NCI-H1105 (cell line): ENCODE measurements around the gene WFDC2.

Experiments used
- DNase-seq: peaks from one replicate; lab custom pipeline; 2025; lab: John Stamatoyannopoulos, UW

WFDC2 gene

GRCh38 chr20:45497971-45498494 is 28.5 kb downstream of the WFDC2 start:
- DNase-seq: no peak

GRCh38 chr20:45500022-45500421 is 30.5 kb downstream of the WFDC2 start:
- no peak for DNase-seq

GRCh38 chr20:45501600-45501999 is 32.0 kb downstream of the WFDC2 start:
- no peak for DNase-seq

DNA sequence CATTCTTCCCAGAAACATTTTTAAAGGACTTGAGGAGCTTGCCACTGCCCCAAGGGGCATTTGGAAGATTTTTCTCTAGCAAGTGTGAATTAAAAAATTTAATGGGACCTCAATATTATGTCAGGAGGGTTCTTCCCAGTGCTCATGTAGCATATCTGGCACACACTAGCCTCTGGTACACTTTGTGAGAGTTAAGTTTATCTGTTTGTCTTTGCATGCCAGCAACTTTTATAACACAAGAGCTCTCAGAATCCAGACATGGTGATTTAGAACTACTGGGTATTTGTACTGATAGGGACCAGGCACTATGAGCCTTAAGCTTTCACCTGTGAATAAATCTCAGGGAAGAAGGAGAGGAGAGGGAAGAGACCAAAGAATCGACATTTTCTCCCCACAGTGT is 33.0 kb downstream of the WFDC2 start:
- DNase-seq: no peak

- DNase-seq: no peak
Observed at GRCh38 chr20:45503403-45503802, 33.9 kb downstream of the WFDC2 start.

DNA sequence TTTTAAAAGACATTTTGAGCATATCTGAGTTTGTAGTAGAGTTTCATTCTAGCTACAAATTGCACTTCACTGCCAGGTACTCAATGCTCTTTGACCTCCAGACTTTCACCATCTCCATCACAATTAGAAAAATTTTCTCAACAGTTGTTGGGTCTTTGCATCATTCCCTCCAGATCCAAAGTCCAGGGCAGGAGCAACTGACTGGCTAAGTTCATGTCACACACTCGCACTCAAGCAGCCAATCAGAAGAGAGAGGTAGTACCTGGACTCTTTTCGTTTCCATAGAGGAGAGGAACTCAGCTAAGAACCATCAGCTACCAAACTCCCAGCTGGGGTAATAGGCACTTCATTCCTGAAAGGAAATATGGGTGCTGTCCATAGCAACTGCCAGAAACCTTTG is 36.8 kb downstream of the WFDC2 start:
- no peak for DNase-seq

DNA sequence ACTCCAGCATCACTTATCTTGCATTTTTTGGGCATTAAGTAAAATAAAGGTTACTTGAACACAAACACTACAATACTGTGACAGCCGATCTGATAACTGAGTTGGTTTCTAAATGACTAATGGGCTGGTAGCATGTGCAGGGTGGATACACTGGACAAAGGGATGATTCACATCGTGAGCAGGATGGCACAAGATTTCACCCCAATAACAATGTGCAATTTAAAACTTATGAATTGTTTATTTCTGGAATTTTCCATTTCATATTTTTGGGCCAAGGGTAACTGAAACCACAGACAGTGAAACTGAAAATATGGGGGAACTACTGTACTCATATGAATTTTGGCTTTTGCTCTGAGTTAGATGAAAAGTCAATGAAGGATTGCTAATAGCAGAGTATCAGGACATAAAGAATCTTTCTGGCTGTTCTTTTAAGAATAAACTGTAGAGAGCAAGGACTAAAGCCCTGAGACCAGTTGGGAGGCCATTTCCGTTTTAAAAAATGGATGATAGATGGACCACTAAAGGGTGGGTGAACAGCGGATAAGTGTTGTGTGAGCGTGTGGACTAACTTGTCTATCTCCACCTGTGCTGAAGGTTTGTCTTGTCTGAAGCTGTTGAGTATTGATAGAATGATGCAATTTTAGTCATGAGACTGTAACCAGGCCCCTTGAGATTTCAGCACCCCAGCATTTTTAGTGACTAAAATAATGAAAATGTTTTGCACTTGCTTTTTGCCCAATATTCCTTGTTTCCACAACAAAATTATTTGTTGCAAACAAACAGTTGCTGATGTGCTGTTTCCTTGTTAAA is 37.7 kb downstream of the WFDC2 start:
- DNase-seq: no peak

DNA sequence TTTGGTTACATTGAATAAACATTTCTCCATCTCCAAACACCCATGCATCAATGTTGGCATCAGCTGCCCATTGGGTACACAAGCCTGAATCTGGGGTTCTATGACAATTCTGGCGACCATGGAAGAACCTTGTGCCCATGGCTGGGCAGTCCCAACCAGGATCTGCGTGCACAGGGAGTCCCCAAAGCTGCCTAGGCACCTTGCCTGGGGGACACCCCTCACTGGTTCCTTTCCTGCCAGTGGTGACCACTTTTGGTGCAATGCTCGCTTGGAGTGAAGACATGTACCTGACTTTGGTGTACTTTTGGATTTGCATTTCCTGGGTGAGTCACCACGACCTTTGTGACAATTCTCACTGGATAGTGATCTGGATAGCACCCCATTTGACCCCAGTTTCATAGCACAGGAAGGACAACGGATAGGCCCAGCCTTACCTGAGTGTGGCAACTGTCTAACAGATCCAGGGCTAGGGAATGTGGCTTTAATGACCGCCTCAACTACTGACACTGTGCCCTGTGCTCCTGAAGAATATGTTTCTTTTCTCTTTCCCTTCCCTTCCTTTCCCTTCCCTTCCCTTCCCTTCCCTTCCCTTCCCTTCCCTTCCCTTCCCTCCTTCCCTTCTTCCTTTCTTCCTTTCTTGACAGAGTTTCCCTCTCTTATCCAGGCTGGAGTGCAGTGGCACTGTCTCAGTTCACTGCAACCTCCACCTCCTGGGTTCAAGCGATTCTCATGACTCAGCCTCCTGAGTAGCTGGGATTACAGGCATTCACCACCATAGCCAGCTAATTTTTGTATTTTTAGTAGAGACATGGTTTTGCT is 38.7 kb downstream of the WFDC2 start:
- DNase-seq: no peak

DNA sequence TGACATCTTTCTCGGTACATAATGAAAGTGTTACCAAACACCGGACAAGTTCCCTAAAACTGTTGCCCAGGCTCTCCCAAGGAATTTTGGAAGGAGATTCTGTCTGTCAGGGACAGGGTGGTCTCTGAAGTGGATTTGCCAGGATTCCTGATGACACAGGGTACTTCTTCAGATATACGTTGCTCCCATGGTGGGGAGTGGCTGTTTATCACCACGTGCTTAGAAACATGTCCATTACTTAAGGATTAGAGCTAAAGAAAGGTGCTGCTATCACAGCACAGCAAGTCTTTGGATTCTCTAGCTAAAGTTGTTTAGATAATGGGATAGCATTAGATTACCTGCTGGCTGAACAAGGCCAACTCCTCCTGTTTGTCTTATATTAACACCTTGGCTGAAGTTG is 39.5 kb downstream of the WFDC2 start:
- DNase-seq: no peak

- no peak for DNase-seq
Observed at GRCh38 chr20:45510242-45510862, 40.8 kb downstream of the WFDC2 start.

GRCh38 chr20:45515147-45515913 is 45.8 kb downstream of the WFDC2 start, which contains the start of gene SPINT3:
Gene SPINT3 (minus strand): TSS chr20:45515622. CDS start chr20:45515608, 14 bp downstream.
- DNase-seq: no peak

DNA sequence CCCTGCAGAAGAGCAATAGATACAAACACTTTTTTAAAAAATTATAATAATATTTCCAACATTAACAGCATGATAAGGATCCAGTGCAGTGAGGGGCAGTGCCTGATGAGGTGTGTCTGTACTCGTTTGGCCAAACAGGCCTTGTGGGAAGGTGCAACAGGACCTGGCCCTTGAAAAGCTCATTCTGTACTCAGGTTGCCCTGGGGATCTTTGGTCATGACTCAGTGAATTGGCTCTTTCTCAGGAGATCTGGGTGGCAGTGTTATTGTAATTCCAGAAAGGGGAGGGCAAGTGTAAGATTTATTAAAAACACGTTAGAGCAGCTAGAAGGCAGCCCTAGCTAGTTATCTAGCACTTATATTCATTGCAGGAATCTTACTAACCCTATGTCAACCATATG is 48.7 kb downstream of the WFDC2 start:
- DNase-seq: no peak

DNA sequence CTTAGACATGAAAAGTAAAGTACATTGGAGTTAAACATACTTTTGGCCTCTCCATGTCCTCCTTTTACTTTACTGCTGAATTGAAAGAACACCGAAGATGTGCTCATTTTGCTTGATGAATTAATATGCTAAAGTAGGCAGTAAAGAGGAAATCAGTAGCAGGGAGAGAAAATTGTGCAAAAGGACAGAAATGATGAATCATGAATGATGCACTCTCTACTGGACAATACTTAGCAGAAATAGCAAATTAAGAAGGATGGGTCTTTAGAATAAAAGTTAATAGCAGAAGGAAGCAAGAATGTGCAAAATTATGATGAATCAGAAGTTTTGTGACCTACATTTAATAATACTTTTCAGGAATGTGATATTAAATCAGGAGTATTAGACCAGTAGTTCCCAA is 54.3 kb downstream of the WFDC2 start:
- DNase-seq: no peak

- no peak for DNase-seq
Observed at GRCh38 chr20:45527294-45527693, 57.7 kb downstream of the WFDC2 start.
